HUES6 (cell line): ENCODE results near the gene RIC8B.

Experiments used
- H3K27ac ChIP-seq: 2 replicates; pipeline ENCODE4 v1.7.0; 2013; ENCODE audit warnings: low read depth, mild to moderate bottlenecking, low read length, inconsistent platforms
- H3K27me3 ChIP-seq: 2 replicates; pipeline ENCODE4 v1.6.1; 2013; ENCODE audit warnings: low read length; ENCODE audit not compliant: control insufficient read depth, insufficient read depth
- H3K36me3 ChIP-seq: 2 replicates; pipeline ENCODE4 v1.6.1; 2013; ENCODE audit warnings: low read length; ENCODE audit not compliant: control insufficient read depth, insufficient read depth
- H3K4me1 ChIP-seq: 2 replicates; pipeline ENCODE4 v1.6.1; 2013; ENCODE audit warnings: low read length; ENCODE audit not compliant: control insufficient read depth, insufficient read depth
- H3K4me3 ChIP-seq: 2 replicates; pipeline ENCODE4 v1.5.1; 2013; ENCODE audit warnings: low read depth, low read length
- H3K9ac ChIP-seq: one replicate; pipeline ENCODE4 v1.6.1; 2013; ENCODE audit warnings: mild to moderate bottlenecking, low read length
- H3K9me3 ChIP-seq: 2 replicates; pipeline ENCODE4 v1.6.1; 2013; ENCODE audit warnings: low read depth, low read length; ENCODE audit not compliant: control insufficient read depth, insufficient read depth

Gene RIC8B

DNA sequence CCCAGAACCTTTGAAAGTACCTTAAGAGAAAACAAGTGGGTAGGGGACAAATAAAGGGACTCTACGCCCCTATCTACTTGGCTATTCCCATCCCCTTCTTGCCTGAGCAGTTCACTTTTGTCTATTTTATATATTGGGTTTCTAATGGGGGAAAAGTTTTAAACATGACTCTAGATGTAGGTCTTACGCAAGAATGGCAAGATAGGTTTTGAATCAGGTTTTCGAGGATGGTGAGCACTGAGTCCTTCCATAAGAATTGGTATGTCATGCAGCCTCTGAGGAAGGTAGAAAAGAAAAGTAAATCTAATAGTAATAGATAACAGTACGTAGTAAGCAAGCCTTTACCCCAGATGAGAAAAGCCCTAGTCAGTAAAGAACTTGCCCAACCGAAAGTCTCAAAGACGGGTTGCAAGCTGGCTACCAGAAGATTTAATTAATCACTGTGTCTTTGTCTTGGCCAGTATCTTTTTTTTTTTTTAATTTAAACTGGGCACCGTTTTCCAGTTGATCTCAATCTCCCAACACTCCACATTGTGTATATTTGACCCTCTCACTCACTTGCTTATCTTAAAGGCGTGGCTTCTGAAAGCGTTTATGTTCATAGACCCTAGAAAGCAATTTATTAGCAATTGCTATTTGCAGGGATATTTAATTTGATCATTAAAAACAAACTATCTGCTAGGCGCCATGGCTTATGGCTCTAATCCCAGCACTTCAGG is 94.7 kb downstream of the RIC8B start:
- Histone ChIP-seq H3K27me3 (no peaks in the 10 kb centered on the region), H3K4me1 (peaks cover 18% of the 10 kb centered on the region), H3K4me3 (no peak overlapping the region), H3K9me3 (no peaks in the 10 kb centered on the region), H3K36me3 (peaks cover 21% of the 10 kb centered on the region; the same call in 1 of the 2 replicates), H3K9ac (no peak overlapping the region), H3K27ac (no peak overlapping the region)

DNA sequence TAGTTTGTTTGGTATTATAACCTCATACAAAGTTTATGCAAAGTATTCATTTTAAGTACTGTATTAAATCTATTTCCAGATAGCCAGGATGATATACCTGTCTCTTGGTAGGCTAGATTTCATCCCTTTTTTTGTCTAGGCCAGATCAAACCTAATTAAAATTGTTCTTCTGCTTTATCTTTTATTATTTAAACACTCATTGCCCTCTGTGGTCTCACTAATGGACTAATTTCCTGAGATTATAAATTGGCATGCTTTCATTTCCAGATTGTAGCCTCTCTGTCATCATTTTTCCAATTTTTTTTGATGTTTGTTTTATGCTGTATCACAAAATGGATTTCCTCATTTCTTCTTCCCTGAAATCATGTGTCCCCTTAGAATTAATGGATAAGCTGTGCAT is 95.6 kb downstream of the RIC8B start:
- Histone ChIP-seq H3K36me3 (peaks cover 21% of the 10 kb centered on the region; the same call in 1 of the 2 replicates), H3K9me3 (no peaks in the 10 kb centered on the region), H3K27me3 (no peaks in the 10 kb centered on the region), H3K9ac (no peak overlapping the region), H3K27ac (no peak overlapping the region), H3K4me1 (peaks cover 13% of the 10 kb centered on the region), H3K4me3 (no peak overlapping the region)

DNA sequence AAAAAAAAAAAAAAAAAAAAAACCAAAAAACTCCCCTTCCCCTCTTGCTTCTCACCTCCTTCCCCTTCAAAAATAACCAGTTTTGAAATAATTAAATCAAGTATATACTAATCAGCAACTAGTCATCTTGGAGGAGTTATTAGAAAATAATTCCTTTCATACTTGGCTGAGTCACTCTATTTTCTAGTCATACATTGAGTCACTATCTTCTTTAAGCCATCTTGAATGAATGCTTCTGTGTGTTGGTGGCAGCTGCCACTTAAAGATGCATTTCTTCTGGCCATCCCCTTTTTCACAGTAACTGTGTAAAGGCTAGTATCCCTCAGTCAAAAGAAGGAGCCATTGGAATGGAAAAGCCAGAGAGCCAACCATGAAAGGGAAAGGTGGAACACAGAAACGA is 97.0 kb downstream of the RIC8B start:
- Histone ChIP-seq H3K4me3 (no peak overlapping the region), H3K36me3 (peaks cover 21% of the 10 kb centered on the region; the same call in 1 of the 2 replicates), H3K27ac (no peak overlapping the region), H3K27me3 (no peaks in the 10 kb centered on the region), H3K9ac (no peak overlapping the region), H3K4me1 (no peaks in the 10 kb centered on the region), H3K9me3 (no peaks in the 10 kb centered on the region)

DNA sequence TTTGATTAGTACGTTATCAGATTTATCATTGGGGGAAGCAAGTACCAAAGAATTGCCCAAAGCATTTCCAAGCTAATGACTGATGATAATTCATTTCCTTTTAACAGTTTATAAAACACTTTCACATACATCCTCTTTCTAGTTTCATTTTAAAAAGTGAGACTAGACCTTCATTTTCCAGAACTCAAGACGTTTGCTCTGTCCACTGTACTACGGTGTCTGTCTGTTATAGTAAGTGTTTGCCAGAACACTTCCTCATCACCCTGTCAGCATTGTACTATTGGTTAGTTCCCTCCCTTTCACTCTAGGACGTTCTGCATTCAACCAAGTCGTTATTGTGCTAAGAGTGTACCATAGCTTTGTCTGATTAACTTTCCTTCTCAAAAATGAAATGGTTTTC is 99.5 kb downstream of the RIC8B start:
- H3K9ac ChIP-seq, result no peak overlapping the region

DNA sequence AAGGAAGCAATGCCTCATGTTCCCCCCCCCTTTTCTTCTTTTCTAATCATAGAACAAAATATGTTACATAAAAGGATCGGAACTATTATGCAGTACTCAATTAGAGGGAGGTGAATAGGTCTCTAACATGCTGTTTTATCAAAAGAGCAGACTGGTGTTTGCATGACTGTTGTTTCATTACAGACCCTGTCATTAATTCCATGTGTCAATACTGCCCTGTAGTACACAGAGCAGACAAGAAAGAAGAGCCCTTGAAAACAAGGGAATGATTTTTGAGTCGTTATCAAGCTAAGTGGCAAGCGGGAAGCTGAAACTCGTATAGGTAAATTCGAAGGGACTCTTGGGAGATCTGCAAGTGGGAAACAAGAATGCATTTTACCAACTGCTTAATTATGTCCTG is 104.3 kb downstream of the RIC8B start:
- Histone ChIP-seq H3K27ac (no peak overlapping the region), H3K4me3 (no peak overlapping the region), H3K36me3 (peaks cover 48% of the 10 kb centered on the region), H3K27me3 (no peaks in the 10 kb centered on the region), H3K4me1 (no peaks in the 10 kb centered on the region), H3K9me3 (no peaks in the 10 kb centered on the region), H3K9ac (no peak overlapping the region)

More for the DNA sequence above, 99.5 kb downstream of the RIC8B start:
- no peaks in the 10 kb centered on the region for H3K9me3 ChIP-seq
- no peaks in the 10 kb centered on the region for H3K4me1 ChIP-seq
- H3K36me3 ChIP-seq, result peaks cover 22% of the 10 kb centered on the region; the same call in 1 of the 2 replicates
- no peak overlapping the region for H3K4me3 ChIP-seq
- H3K27me3 ChIP-seq, result no peaks in the 10 kb centered on the region
- H3K27ac ChIP-seq, result no peak overlapping the region

DNA sequence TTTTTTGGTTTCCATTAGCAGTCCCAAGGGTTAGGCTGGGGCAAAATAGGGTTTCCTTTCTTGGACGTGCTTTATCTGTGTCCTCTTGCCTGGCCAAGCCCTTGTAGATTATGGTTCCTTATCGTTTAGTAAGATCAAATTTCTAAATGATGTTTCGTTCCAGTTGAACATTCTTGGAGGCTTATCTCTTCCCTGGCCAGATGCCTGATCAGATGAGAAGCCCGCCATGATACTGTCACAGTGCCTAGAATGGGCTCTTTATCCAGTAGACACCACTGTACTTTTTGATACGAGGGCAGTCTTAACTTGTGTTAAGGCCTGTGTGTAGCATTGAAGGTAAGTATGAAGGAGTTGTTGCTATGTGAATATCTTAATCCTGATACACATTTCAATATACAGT is 105.1 kb downstream of the RIC8B start:
- Histone ChIP-seq H3K27ac (no peak overlapping the region), H3K4me3 (no peak overlapping the region), H3K4me1 (no peaks in the 10 kb centered on the region), H3K27me3 (no peaks in the 10 kb centered on the region), H3K36me3 (peaks cover 52% of the 10 kb centered on the region), H3K9ac (no peak overlapping the region), H3K9me3 (no peaks in the 10 kb centered on the region)

DNA sequence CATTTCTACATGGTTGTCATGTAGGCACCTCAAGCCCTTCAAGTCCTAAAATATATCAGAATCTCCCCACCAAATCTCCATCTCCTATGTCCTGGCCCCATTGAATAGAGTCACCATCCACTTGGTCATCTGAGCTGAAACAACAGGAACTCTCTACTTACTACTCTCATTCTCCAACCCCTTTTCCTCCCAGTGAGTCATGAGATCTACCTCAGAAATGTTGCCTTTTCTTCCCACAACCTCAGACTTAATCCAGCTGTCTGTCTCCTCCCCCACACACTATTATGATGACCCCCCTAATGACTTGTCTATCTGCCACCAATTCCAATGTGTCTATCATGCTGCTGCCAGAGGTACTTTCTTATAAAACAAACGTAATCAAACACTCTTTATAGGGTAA is 108.9 kb downstream of the RIC8B start:
- no peaks in the 10 kb centered on the region for H3K4me1 ChIP-seq
- H3K27ac ChIP-seq, result no peak overlapping the region
- no peaks in the 10 kb centered on the region for H3K9me3 ChIP-seq
- no peaks in the 10 kb centered on the region for H3K27me3 ChIP-seq
- no peak overlapping the region for H3K4me3 ChIP-seq
- no peak overlapping the region for H3K9ac ChIP-seq
- peaks cover 65% of the 10 kb centered on the region for H3K36me3 ChIP-seq

DNA sequence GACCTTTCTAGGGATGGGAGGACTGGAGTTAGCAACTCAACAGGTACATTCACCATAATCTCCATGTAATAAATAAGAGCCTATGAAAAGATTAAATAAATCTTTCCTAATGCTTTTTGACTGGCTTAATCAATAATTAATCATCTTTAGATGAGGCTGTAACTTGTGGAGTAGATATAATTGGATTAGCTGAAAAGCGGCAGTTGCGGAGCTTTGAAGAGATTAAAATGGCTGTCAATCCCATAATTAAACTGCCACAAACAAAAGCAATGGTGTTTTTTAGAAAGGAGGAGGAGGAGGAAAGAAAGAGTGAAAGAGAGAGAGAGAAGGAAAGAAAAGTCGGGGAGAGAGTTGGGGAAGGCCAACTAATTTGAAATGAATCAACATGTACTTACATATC is 110.5 kb downstream of the RIC8B start:
- Histone ChIP-seq H3K9me3 (no peaks in the 10 kb centered on the region), H3K27ac (no peak overlapping the region), H3K27me3 (no peaks in the 10 kb centered on the region), H3K36me3 (peaks cover 55% of the 10 kb centered on the region), H3K4me3 (no peak overlapping the region), H3K9ac (no peak overlapping the region), H3K4me1 (no peaks in the 10 kb centered on the region)

DNA sequence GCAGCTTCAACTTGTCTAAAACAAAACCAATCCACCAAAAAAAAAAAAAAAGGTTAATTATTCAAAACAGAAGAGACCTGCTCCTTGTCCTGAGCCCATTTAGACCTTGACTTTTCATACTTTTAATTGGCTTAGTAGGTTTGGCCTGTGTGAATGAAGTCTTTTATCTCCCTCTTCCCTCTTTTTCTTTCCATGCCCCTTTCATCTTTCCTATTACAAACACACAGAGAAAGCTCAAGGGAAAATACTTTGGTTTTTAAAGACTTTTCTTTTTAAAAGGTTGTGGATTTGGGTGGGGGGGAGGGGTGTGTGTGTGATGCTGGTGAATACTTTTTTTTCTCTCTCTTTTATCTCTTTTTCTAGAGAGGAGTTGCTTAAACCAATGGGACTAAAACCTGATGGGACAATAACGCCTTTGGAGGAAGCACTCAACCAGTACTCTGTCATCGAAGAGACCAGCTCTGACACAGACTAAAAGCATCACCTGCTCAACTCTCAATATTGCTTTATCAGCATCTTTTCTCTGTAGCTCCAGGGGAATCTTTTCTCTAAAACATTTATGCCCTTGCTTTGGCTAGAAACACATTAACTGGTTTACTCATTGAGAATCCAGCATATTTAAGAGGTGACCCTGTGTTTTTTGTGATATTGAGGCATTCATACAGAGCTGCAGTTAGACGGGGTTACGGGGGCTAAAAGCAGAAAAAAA is 111.2 kb downstream of the RIC8B start:
- Histone ChIP-seq H3K9ac (no peak overlapping the region), H3K9me3 (no peaks in the 10 kb centered on the region), H3K27me3 (no peaks in the 10 kb centered on the region), H3K36me3 (peaks cover 48% of the 10 kb centered on the region), H3K4me3 (no peak overlapping the region), H3K4me1 (no peaks in the 10 kb centered on the region), H3K27ac (no peak overlapping the region)

DNA sequence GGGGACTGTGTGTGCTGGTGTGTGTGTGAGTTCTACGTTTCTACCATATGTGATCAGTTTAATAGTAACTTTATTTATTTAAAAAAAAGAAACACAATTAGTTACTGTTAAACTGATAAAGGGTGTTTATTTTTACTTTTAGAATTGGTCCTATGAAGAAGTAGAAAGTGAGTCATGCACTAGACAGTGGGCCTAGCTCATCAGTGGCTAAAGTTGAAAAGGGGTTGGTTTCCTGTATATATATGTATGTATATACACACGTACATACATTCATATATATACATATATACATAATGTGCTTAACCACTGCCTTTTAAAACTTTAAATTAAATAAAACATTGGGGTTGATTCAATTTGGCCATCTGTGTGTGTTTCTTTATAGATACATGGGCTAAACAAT is 112.5 kb downstream of the RIC8B start:
- H3K36me3 ChIP-seq, result peaks cover 36% of the 10 kb centered on the region
- H3K27me3 ChIP-seq, result no peaks in the 10 kb centered on the region
- no peak overlapping the region for H3K27ac ChIP-seq
- no peaks in the 10 kb centered on the region for H3K4me1 ChIP-seq
- H3K4me3 ChIP-seq, result no peak overlapping the region
- no peak overlapping the region for H3K9ac ChIP-seq
- no peaks in the 10 kb centered on the region for H3K9me3 ChIP-seq

DNA sequence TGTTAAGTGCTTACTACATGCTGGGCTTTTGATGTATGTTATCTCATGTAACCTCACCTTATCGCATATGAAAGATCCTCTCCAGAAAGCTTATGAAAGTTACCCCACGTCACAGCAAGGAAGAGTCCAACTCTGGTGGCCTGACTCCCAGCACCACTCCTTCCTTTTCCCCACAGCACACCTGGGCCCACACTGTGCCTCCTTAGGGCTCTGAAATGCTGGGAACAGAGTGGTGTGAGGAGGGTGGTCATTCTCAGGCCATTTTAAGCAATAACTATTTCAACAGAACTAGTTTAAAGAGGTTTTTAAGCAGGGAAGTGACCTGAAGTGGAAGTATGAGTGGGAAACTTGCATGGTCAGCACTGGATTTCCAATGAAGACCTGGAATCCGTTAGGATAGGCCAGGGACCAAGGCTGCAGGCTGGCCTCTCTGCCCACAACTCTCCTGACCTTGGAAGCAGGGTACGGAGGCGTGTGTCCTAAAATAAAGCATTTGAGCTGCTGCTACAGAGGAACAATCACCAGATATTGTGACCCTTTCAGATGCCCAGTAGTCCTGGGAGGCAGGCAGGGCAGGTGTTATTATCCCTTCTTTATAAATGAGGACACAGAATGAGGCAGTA is 114.0 kb downstream of the RIC8B start:
- Histone ChIP-seq H3K4me3 (no peak overlapping the region), H3K27me3 (no peaks in the 10 kb centered on the region), H3K36me3 (peaks cover 26% of the 10 kb centered on the region), H3K9ac (no peak overlapping the region), H3K9me3 (no peaks in the 10 kb centered on the region), H3K27ac (no peak overlapping the region), H3K4me1 (no peaks in the 10 kb centered on the region)
